SK-N-SH (cell line): ENCODE measurements around the gene CARM1. TPM values are rescaled to one million over a fixed set of nuclear protein-coding genes. Genes with fewer than 3 reads are reported as not detected.
A peak's percentile ranks its signal among the peaks of the same experiment; 100 is the strongest.

Experiments
- CTCF ChIA-PET: fragments of 300-600, 350-600 bp; formaldehyde crosslinking; extraction: SDS; loops from one replicate; lab custom pipeline; 2021; lab: Yijun Ruan, JAX
- POLR2A ChIA-PET: fragments of 350-600 bp; sonication (Branson Sonifier 250); formaldehyde crosslinking; extraction: SDS; loops from one replicate; lab custom pipeline; 2020; ENCODE audit warnings: antibody characterized with exemption, inconsistent platforms; lab: Yijun Ruan, JAX
- DNase-seq: peaks from one replicate; pipeline ENCODE4 v3.0.0; 2012
- H2AFZ ChIP-seq: fragments of 200-600 bp; sonication (generic); 2 replicates; pipeline ENCODE4 v1.8.1; 2016; ENCODE audit warnings: antibody characterized with exemption, mild to moderate bottlenecking, low read depth
- H3F3A ChIP-seq: fragments of 200-600 bp; sonication (generic); replicated peaks from 2 replicates; pipeline ENCODE3; 2016; ENCODE audit warnings: antibody characterized with exemption, mild to moderate bottlenecking; ENCODE audit not compliant: insufficient read depth
- H3K27ac ChIP-seq, 2 experiments: fragments of 200-500 bp in 1 of 2; fragments of 200-600 bp in 1 of 2; sonication (Bioruptor generic) in 1 of 2; sonication (generic), shearing (Covaris generic) in 1 of 2; 2 replicates each; pipeline versions ENCODE4 v1.5.1 to v1.6.1; 2014 to 2016; ENCODE audit warnings: low read depth in 2 of 2, inconsistent platforms in 1 of 2, low read length in 1 of 2, mild to moderate bottlenecking in 1 of 2, mixed read lengths in 1 of 2
- H3K27me3 ChIP-seq: fragments of 200-600 bp; sonication (generic), shearing (Covaris generic); 2 replicates; pipeline ENCODE4 v1.6.1; 2016; ENCODE audit warnings: mixed run types; ENCODE audit not compliant: insufficient read depth
- H3K36me3 ChIP-seq, 2 experiments: fragments of 200-500 bp in 1 of 2; fragments of 200-600 bp in 1 of 2; sonication (Bioruptor generic) in 1 of 2; sonication (generic) in 1 of 2; replicated peaks in 1 of 2; 2 replicates each; pipeline versions ENCODE3 to v1.5.1; 2014 to 2016; ENCODE audit warnings: low read length in 1 of 2, mild to moderate bottlenecking in 1 of 2; ENCODE audit not compliant: insufficient read depth in 2 of 2, control insufficient read depth in 1 of 2
- H3K4me1 ChIP-seq, 2 experiments: fragments of 200-500 bp in 1 of 2; fragments of 200-600 bp in 1 of 2; sonication (Bioruptor generic) in 1 of 2; sonication (generic), shearing (Covaris generic) in 1 of 2; 2 replicates each; pipeline versions ENCODE4 v1.5.1 to v1.6.1; 2014 to 2016; ENCODE audit warnings: low read depth in 1 of 2, low read length in 1 of 2, mixed run types in 1 of 2; ENCODE audit not compliant: insufficient read depth in 2 of 2, control insufficient read depth in 1 of 2
- H3K4me2 ChIP-seq: fragments of 200-600 bp; sonication (generic), shearing (Covaris generic); 2 replicates; pipeline ENCODE4 v1.6.1; 2017; ENCODE audit warnings: mixed run types
- H3K4me3 ChIP-seq, 2 experiments: fragments of 200-500 bp in 1 of 2; fragments of 200-600 bp in 1 of 2; sonication (Bioruptor generic) in 1 of 2; sonication (generic), shearing (Covaris generic) in 1 of 2; 2 replicates each; pipeline versions ENCODE4 v1.5.1 to v1.8.1; 2014 to 2016; ENCODE audit warnings: low read depth in 2 of 2, inconsistent platforms in 1 of 2, low read length in 1 of 2, mild to moderate bottlenecking in 1 of 2, mixed read lengths in 1 of 2, moderate library complexity in 1 of 2
- H3K79me2 ChIP-seq: fragments of 200-600 bp; sonication (generic); 2 replicates; pipeline ENCODE4 v1.8.1; 2017; ENCODE audit warnings: mild to moderate bottlenecking; ENCODE audit not compliant: insufficient read depth
- H3K9ac ChIP-seq: fragments of 200-600 bp; sonication (generic); 2 replicates; pipeline ENCODE4 v1.6.1; 2017; ENCODE audit warnings: mixed run types
- H3K9me2 ChIP-seq: fragments of 200-600 bp; sonication (generic); 2 replicates; pipeline ENCODE4 v1.6.1; 2017; ENCODE audit warnings: mixed run types
- H3K9me3 ChIP-seq: fragments of 200-600 bp; sonication (generic); 2 replicates; pipeline ENCODE4 v1.6.1; 2017; ENCODE audit warnings: mixed run types, mild to moderate bottlenecking, moderate library complexity
- H4K20me1 ChIP-seq: fragments of 200-600 bp; sonication (generic); 2 replicates; pipeline ENCODE4 v1.6.1; 2017; ENCODE audit warnings: mild to moderate bottlenecking, mixed run types; ENCODE audit not compliant: insufficient read depth
- CHD2 ChIP-seq: fragments of 150-350 bp; IDR thresholded peaks from 2 replicates; pipeline ENCODE4 v1.6.1; 2018; ENCODE audit warnings: low read length; ENCODE audit not compliant: partially characterized antibody
- CTCF ChIP-seq: fragments of 200-600 bp; sonication (generic); IDR thresholded peaks from 2 replicates; pipeline ENCODE4 v1.6.1; 2017; ENCODE audit warnings: antibody characterized with exemption, mild to moderate bottlenecking, moderate library complexity
- FOXJ3 ChIP-seq: sonication (generic); formaldehyde crosslinking; IDR thresholded peaks from 2 replicates; pipeline ENCODE4 v1.5.1; 2020; ENCODE audit warnings: mild to moderate bottlenecking, missing genetic modification reagents
- GATA2 ChIP-seq: sonication (generic); formaldehyde crosslinking; IDR thresholded peaks from 2 replicates; pipeline ENCODE4 v1.5.0; 2020; ENCODE audit warnings: mild to moderate bottlenecking, missing genetic modification reagents
- MAX ChIP-seq: IDR thresholded peaks from 2 replicates; pipeline ENCODE4 v1.4.0; 2012; ENCODE audit warnings: low read depth
- MEF2A ChIP-seq: IDR thresholded peaks from 2 replicates; pipeline ENCODE4 v1.4.0; 2012; ENCODE audit warnings: low read depth, borderline replicate concordance
- MXI1 ChIP-seq: IDR thresholded peaks from 2 replicates; pipeline ENCODE4 v1.6.1; 2012; ENCODE audit warnings: mild to moderate bottlenecking, low read depth, low read length, improper control_type of control experiment
- NFIC ChIP-seq: IDR thresholded peaks from 2 replicates; pipeline ENCODE4 v1.4.0; 2012; ENCODE audit warnings: borderline replicate concordance
- POLR2AphosphoS5 ChIP-seq: IDR thresholded peaks from 2 replicates; pipeline ENCODE4 v1.6.1; 2012; ENCODE audit warnings: low read depth, low read length
- RAD21 ChIP-seq: IDR thresholded peaks from 2 replicates; pipeline ENCODE4 v1.6.1; 2012; ENCODE audit warnings: mild to moderate bottlenecking, low read length
- RFX5 ChIP-seq: IDR thresholded peaks from 2 replicates; pipeline ENCODE4 v1.6.1; 2012; ENCODE audit warnings: mild to moderate bottlenecking, improper control_type of control experiment, low read length
- RXRA ChIP-seq: IDR thresholded peaks from 2 replicates; pipeline ENCODE4 v1.4.0; 2012; ENCODE audit warnings: low read depth, mild to moderate bottlenecking, borderline replicate concordance
- SIN3A ChIP-seq: IDR thresholded peaks from 2 replicates; pipeline ENCODE4 v1.6.1; 2012; ENCODE audit warnings: low read depth, mild to moderate bottlenecking, low read length, moderate library complexity, borderline replicate concordance
- USF1 ChIP-seq: IDR thresholded peaks from 2 replicates; pipeline ENCODE4 v1.4.0; 2012; ENCODE audit warnings: low read depth, borderline replicate concordance
- WGBS: methylation state at CpG from one replicate; pipeline ENCODE4 v1.1.6; 2017; ENCODE audit warnings: low lambda C conversion rate; 5-methylcytosine and 5-hydroxymethylcytosine counted together
- polyA plus RNA-seq, 3 experiments: library from polyadenylated mRNA; depleted of rRNA; stranded (reverse); fragments of >200 nt; gene quantifications; 2 replicates each; pipeline ENCODE4 v1.2.3, GENCODE V29; 2012
- TF ChIP-seq, protein P1 (sequence below): IDR thresholded peaks from 2 replicates; pipeline ENCODE4 v1.6.1; 2012; ENCODE audit warnings: mild to moderate bottlenecking, low read depth, low read length, moderate library complexity

CARM1 gene
- polyA plus RNA-seq, 1 of the 3 experiments (the other 2 are of a cell fraction) = 62.2 TPM

- H3F3A ChIP-seq = peaks cover 10% of the 10 kb centered on the region
- CTCF ChIA-PET = interaction anchor here (1.0 to 11.1 kb wide), 13 partner anchors 9 to 135 kb away, joined by 3 to 146 read pairs (median 10); partner anchors contain the start of genes DNM2 and QTRT1
- peaks cover 0 to 13% of the 10 kb centered on the region in 2 experiments; a peak in 1 of 4 replicates for H3K4me1 ChIP-seq
- no peaks in the 10 kb centered on the region for H3K9me3 ChIP-seq
- no peaks in the 10 kb centered on the region for H4K20me1 ChIP-seq
- no peaks in the 10 kb centered on the region for H3K9me2 ChIP-seq
- no peaks in the 10 kb centered on the region for H3K27me3 ChIP-seq
- H3K79me2 ChIP-seq = 0 out of 2 replicates have a peak, but pooled peaks cover 10% of the 10 kb centered on the region
- H3K36me3 ChIP-seq = peaks cover 8 to 19% of the 10 kb centered on the region in 2 experiments
- 0 out of 2 replicates have a peak, but pooled peaks have one; percentile 36 for TF ChIP-seq RFX5
- TF ChIP-seq MEF2A = no peak
- peak; percentile 20; the same call in 1 of the 2 replicates for TF ChIP-seq POLR2AphosphoS5
- TF ChIP-seq RAD21 = no peak
- TF ChIP-seq MXI1 = peak; percentile 53
- TF ChIP-seq MAX = 0 out of 2 replicates have a peak, but pooled peaks have one; percentile 25
- no peak for TF ChIP-seq GATA2
- 23% methylated on average over 9 of the region's 32 CpGs for WGBS
- POLR2A ChIA-PET = interaction anchor here (0.6 to 2.4 kb wide), 14 partner anchors 13 to 221 kb away, joined by 3 to 13 read pairs (median 4); partner anchors contain the start of genes DNM2 and SMARCA4
- H2AFZ ChIP-seq = peak overlapping the region; percentile 59; the same call in 1 of the 2 replicates
- peak overlapping the region; percentile 23 to 28; a peak in 2 of 4 replicates for H3K27ac ChIP-seq
- DNase-seq = no peak
- peak overlapping the region; percentile 73 to 75 for H3K4me3 ChIP-seq
- H3K9ac ChIP-seq = peak overlapping the region; percentile 60
- H3K4me2 ChIP-seq = peak overlapping the region; percentile 85
Measured at GRCh38 chr19:10835089-10835753, 36.1 kb upstream of the CARM1 start.

- POLR2A ChIA-PET = interaction anchor here (0.6 to 2.4 kb wide), 14 partner anchors 14 to 140 kb away, joined by 3 to 13 read pairs (median 4); partner anchors contain the start of genes DNM2 and SMARCA4
- Histone ChIP-seq H3K36me3 (peaks cover 8 to 13% of the 10 kb centered on the region in 2 experiments), H3K79me2 (0 out of 2 replicates have a peak, but pooled peaks cover 10% of the 10 kb centered on the region), H3K4me1 (peaks cover 0 to 13% of the 10 kb centered on the region in 2 experiments; a peak in 1 of 4 replicates), H3K9me2 (no peaks in the 10 kb centered on the region), H3F3A (peaks cover 10% of the 10 kb centered on the region), H3K4me3 (peak within 1 kb of the TSS; percentile 73 to 75), H4K20me1 (no peaks in the 10 kb centered on the region), H3K4me2 (peak within 1 kb of the TSS; percentile 91), H3K27ac (peak within 1 kb of the TSS; percentile 97), H2AFZ (peak within 1 kb of the TSS; percentile 96), H3K27me3 (no peaks in the 10 kb centered on the region), H3K9ac (peak within 1 kb of the TSS; percentile 97), H3K9me3 (no peaks in the 10 kb centered on the region)
- 3% methylated on average over 40 of the region's 50 CpGs for WGBS
- peak; percentile 99 for DNase-seq
- CTCF ChIA-PET = interaction anchor here (0.6 to 11.1 kb wide), 24 partner anchors 10 to 395 kb away, joined by 3 to 146 read pairs (median 4); partner anchors contain the start of genes DNM2 and QTRT1
- no peak for TF ChIP-seq RXRA
- no peak for TF ChIP-seq GATA2
- peak; percentile 70; the same call in 1 of the 2 replicates for TF ChIP-seq POLR2AphosphoS5
- no peak for TF ChIP-seq MAX
- TF ChIP-seq, protein P1, sequence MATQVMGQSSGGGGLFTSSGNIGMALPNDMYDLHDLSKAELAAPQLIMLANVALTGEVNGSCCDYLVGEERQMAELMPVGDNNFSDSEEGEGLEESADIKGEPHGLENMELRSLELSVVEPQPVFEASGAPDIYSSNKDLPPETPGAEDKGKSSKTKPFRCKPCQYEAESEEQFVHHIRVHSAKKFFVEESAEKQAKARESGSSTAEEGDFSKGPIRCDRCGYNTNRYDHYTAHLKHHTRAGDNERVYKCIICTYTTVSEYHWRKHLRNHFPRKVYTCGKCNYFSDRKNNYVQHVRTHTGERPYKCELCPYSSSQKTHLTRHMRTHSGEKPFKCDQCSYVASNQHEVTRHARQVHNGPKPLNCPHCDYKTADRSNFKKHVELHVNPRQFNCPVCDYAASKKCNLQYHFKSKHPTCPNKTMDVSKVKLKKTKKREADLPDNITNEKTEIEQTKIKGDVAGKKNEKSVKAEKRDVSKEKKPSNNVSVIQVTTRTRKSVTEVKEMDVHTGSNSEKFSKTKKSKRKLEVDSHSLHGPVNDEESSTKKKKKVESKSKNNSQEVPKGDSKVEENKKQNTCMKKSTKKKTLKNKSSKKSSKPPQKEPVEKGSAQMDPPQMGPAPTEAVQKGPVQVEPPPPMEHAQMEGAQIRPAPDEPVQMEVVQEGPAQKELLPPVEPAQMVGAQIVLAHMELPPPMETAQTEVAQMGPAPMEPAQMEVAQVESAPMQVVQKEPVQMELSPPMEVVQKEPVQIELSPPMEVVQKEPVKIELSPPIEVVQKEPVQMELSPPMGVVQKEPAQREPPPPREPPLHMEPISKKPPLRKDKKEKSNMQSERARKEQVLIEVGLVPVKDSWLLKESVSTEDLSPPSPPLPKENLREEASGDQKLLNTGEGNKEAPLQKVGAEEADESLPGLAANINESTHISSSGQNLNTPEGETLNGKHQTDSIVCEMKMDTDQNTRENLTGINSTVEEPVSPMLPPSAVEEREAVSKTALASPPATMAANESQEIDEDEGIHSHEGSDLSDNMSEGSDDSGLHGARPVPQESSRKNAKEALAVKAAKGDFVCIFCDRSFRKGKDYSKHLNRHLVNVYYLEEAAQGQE = no peak
- no peak for TF ChIP-seq MEF2A
- TF ChIP-seq SIN3A = peak; percentile 11; the same call in 1 of the 2 replicates
- peak; percentile 66 for TF ChIP-seq CTCF
- TF ChIP-seq FOXJ3 (CRISPR knock-in tag) = 0 out of 2 replicates have a peak, but pooled peaks have one; percentile 39
- TF ChIP-seq CHD2 = no peak
- TF ChIP-seq NFIC = peak; percentile 18; the same call in 1 of the 2 replicates
- no peak for TF ChIP-seq USF1
Measured at GRCh38 chr19:10835754-10836478, 35.4 kb upstream of the CARM1 start, which contains the start of gene TMED1. Gene TMED1, minus strand, starts transcription at chr19:10836212. Its CDS starts 21 bp downstream, at chr19:10836191.
